ENCODE results near the gene ARL13A. TPM values are rescaled to one million over a fixed set of nuclear protein-coding genes. Genes with fewer than 3 reads are reported as not detected.

Gene ARL13A
- total and polyA plus RNA-seq, 2 donors (not counting 1 experiment from before 2014, with no cell fraction given), result not detected

- Histone ChIP-seq H3K4me1 (ENCODE audit: control insufficient read depth, extremely low read depth, insufficient read depth, low read length) (no peaks in the 10 kb centered on the region), H3K9ac (ENCODE audit: insufficient read depth, low read length) (no peak overlapping the region), H3K36me3 (ENCODE audit: control insufficient read depth, insufficient read depth, low read length) (no peaks in the 10 kb centered on the region), H3K79me2 (ENCODE audit: control insufficient read depth, insufficient read depth, low read length) (no peaks in the 10 kb centered on the region), H2AFZ (ENCODE audit: low read length) (no peak overlapping the region), H4K20me1 (ENCODE audit: control insufficient read depth, extremely low read depth, insufficient read depth, low read length) (no peaks in the 10 kb centered on the region), H3K4me2 (ENCODE audit: extremely low read depth, insufficient read depth, low read length) (no peak overlapping the region), H3K27me3 (ENCODE audit: control insufficient read depth, insufficient read depth, low read length) (no peaks in the 10 kb centered on the region), H3K4me3 (replicated peaks in 1 of 4; ENCODE audit: control extremely low read depth in 1 of 4, insufficient read depth in 1 of 4, low read depth in 3 of 4, low read length in 4 of 4) (no peak overlapping the region), H3K27ac (ENCODE audit: insufficient read depth, low read length) (no peak overlapping the region), H3K9me3 (ENCODE audit: control insufficient read depth, insufficient read depth, low read depth, low read length) (no peaks in the 10 kb centered on the region)
- TF ChIP-seq EZH2 (IDR thresholded peaks at IDR 0.05; ENCODE audit: low read length, missing control alignments), result no peak
- no peak for TF ChIP-seq CTCF (conservative IDR thresholded peaks at IDR 0.05 in 1 of 2, IDR thresholded peaks at IDR 0.05 in 1 of 2; ENCODE audit: low read depth in 1 of 2, low read length in 2 of 2)
- DNase-seq (ENCODE audit: low read depth in 2 of 2), result peak in 1 of 2 donors; percentile 3
Measured at GRCh38 chrX:100946299-100946927, 23.1 kb upstream of the ARL13A start.

GRCh38 chrX:100948557-100948956 lies 21.0 kb upstream of the ARL13A start:
- no peak overlapping the region for H3K9ac ChIP-seq (ENCODE audit: insufficient read depth, low read length)
- H2AFZ ChIP-seq (ENCODE audit: low read length), result no peak overlapping the region
- no peak overlapping the region for H3K4me2 ChIP-seq (ENCODE audit: extremely low read depth, insufficient read depth, low read length)
- no peak for DNase-seq (ENCODE audit: low read depth in 2 of 2)
- TF ChIP-seq EZH2 (IDR thresholded peaks at IDR 0.05; ENCODE audit: low read length, missing control alignments), result no peak
- TF ChIP-seq CTCF (conservative IDR thresholded peaks at IDR 0.05 in 1 of 2, IDR thresholded peaks at IDR 0.05 in 1 of 2; ENCODE audit: low read depth in 1 of 2, low read length in 2 of 2), result no peak
- no peaks in the 10 kb centered on the region for H3K79me2 ChIP-seq (ENCODE audit: control insufficient read depth, insufficient read depth, low read length)
- no peaks in the 10 kb centered on the region for H3K9me3 ChIP-seq (ENCODE audit: control insufficient read depth, insufficient read depth, low read depth, low read length)
- no peaks in the 10 kb centered on the region for H3K4me1 ChIP-seq (ENCODE audit: control insufficient read depth, extremely low read depth, insufficient read depth, low read length)
- H4K20me1 ChIP-seq (ENCODE audit: control insufficient read depth, extremely low read depth, insufficient read depth, low read length), result no peaks in the 10 kb centered on the region
- H3K27ac ChIP-seq (ENCODE audit: insufficient read depth, low read length), result no peak overlapping the region
- H3K36me3 ChIP-seq (ENCODE audit: control insufficient read depth, insufficient read depth, low read length), result no peaks in the 10 kb centered on the region
- no peaks in the 10 kb centered on the region for H3K27me3 ChIP-seq (ENCODE audit: control insufficient read depth, insufficient read depth, low read length)
- H3K4me3 ChIP-seq (replicated peaks in 1 of 4; ENCODE audit: control extremely low read depth in 1 of 4, insufficient read depth in 1 of 4, low read depth in 3 of 4, low read length in 4 of 4), result no peak overlapping the region

GRCh38 chrX:100962811-100963210 lies 6.7 kb upstream of the ARL13A start:
- no peak overlapping the region for H3K4me3 ChIP-seq (replicated peaks in 1 of 4; ENCODE audit: control extremely low read depth in 1 of 4, insufficient read depth in 1 of 4, low read depth in 3 of 4, low read length in 4 of 4)
- H4K20me1 ChIP-seq (ENCODE audit: control insufficient read depth, extremely low read depth, insufficient read depth, low read length), result no peaks in the 10 kb centered on the region
- no peaks in the 10 kb centered on the region for H3K79me2 ChIP-seq (ENCODE audit: control insufficient read depth, insufficient read depth, low read length)
- no peak for DNase-seq (ENCODE audit: low read depth in 2 of 2)
- no peaks in the 10 kb centered on the region for H3K4me1 ChIP-seq (ENCODE audit: control insufficient read depth, extremely low read depth, insufficient read depth, low read length)
- H3K27me3 ChIP-seq (ENCODE audit: control insufficient read depth, insufficient read depth, low read length), result no peaks in the 10 kb centered on the region
- H3K27ac ChIP-seq (ENCODE audit: insufficient read depth, low read length), result no peak overlapping the region
- no peak overlapping the region for H2AFZ ChIP-seq (ENCODE audit: low read length)
- TF ChIP-seq CTCF (conservative IDR thresholded peaks at IDR 0.05 in 1 of 2, IDR thresholded peaks at IDR 0.05 in 1 of 2; ENCODE audit: low read depth in 1 of 2, low read length in 2 of 2), result no peak
- no peak for TF ChIP-seq EZH2 (IDR thresholded peaks at IDR 0.05; ENCODE audit: low read length, missing control alignments)
- no peak overlapping the region for H3K4me2 ChIP-seq (ENCODE audit: extremely low read depth, insufficient read depth, low read length)
- no peaks in the 10 kb centered on the region for H3K9me3 ChIP-seq (ENCODE audit: control insufficient read depth, insufficient read depth, low read depth, low read length)
- no peak overlapping the region for H3K9ac ChIP-seq (ENCODE audit: insufficient read depth, low read length)
- H3K36me3 ChIP-seq (ENCODE audit: control insufficient read depth, insufficient read depth, low read length), result no peaks in the 10 kb centered on the region
